ENCODE results near the gene HAND1.

The HAND1 gene

GRCh38 chr5:154460172-154460571, 17.9 kb downstream of the HAND1 start:
- DNase-seq (ENCODE audit: low read depth), result no peak
- TF ChIP-seq CTCF (IDR thresholded peaks at IDR 0.05; ENCODE audit: low read length, missing control alignments), result no peak
- H3K4me3 ChIP-seq (replicated peaks; ENCODE audit: low read depth, low read length), result no peak overlapping the region

DNA sequence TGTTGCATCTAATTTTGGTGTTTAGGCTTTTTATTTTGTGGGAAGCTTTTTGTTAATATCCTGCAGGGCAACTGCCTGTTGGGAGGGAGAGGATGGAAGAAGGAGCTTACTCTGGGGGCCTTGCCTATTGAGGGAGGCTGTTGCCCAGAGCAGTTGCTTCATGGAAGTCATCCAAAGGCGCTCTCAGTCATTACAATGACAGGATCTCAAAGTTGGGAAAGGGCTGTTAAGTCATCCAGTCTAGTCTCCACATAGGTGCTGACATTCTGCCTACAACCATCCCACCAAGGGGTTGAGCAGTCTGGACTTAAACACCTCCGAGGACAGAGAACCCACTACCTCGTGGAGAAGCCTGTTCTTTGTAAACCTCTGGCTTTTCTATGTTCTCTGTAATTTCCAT, 19.0 kb downstream of the HAND1 start:
- TF ChIP-seq CTCF (IDR thresholded peaks at IDR 0.05; ENCODE audit: low read length, missing control alignments), result no peak
- no peak overlapping the region for H3K4me3 ChIP-seq (replicated peaks; ENCODE audit: low read depth, low read length)
- DNase-seq (ENCODE audit: low read depth), result peak; percentile 47

- DNase-seq (ENCODE audit: low read depth), result no peak
- no peak overlapping the region for H3K4me3 ChIP-seq (replicated peaks; ENCODE audit: low read depth, low read length)
- TF ChIP-seq CTCF (IDR thresholded peaks at IDR 0.05; ENCODE audit: low read length, missing control alignments), result no peak
These were observed 21.5 kb downstream of the HAND1 start for GRCh38 chr5:154456540-154456939.

DNA sequence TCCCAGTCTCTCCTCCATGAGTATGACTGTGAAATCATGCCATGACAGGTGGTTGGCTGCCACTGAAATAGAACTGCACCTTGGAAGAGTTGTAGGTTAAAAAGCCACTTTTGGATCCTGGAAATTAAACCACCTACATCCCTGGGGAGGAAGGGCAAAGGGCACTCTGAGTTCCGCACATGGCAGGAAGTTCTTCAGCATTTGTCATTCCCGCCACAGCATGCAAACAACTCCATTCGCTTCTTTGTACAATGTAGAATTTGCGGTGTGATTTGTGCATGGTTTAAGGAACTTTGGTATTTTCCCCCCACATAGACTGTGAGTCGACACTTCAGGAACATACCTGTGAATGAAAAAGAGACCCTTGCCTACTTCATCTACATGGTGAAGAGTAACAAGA, 22.4 kb downstream of the HAND1 start:
- TF ChIP-seq CTCF (IDR thresholded peaks at IDR 0.05; ENCODE audit: low read length, missing control alignments), result no peak
- no peak overlapping the region for H3K4me3 ChIP-seq (replicated peaks; ENCODE audit: low read depth, low read length)
- DNase-seq (ENCODE audit: low read depth), result no peak

DNA sequence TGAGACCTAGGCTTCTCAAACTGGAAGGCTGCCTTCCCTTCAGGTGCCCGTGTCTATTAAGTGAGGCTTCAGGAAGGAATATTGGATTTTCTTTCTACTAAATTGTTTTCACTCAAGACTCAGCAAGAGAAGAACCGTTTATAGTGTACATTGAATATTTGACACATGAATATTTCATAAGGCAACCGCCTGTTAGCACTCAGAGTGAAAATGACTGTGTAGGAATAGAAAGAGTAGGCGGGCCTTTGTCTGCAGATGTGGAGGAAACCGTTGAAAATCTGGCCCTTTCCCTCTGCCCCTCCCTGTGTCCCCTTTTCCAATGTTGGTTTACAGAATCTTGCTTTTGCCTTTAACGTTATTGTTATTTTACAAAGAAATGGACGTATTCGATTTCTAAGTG, 26.1 kb downstream of the HAND1 start:
- no peak for TF ChIP-seq CTCF (IDR thresholded peaks at IDR 0.05; ENCODE audit: low read length, missing control alignments)
- DNase-seq (ENCODE audit: low read depth), result no peak
- no peak overlapping the region for H3K4me3 ChIP-seq (replicated peaks; ENCODE audit: low read depth, low read length)

DNA sequence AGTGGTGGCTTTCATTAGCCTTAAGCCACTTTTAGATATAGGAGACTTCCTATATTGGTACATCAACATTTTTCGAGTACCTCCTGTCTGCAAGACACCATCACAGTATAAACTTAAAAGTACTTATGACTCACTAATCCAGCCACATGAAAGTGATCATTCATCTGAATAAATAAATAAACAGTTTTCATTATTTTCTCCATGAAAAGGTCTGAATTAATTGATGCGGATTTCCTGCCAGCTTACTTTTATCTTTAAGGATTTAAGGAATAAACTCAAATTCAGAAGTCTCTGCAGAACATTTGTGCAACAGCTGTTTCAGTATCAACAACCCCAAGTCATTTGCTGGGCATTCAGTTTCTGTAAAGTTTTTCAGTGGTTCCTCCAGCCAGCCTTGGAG, 28.2 kb downstream of the HAND1 start:
- no peak for DNase-seq (ENCODE audit: low read depth)
- H3K4me3 ChIP-seq (replicated peaks; ENCODE audit: low read depth, low read length), result no peak overlapping the region
- TF ChIP-seq CTCF (IDR thresholded peaks at IDR 0.05; ENCODE audit: low read length, missing control alignments), result no peak

DNA sequence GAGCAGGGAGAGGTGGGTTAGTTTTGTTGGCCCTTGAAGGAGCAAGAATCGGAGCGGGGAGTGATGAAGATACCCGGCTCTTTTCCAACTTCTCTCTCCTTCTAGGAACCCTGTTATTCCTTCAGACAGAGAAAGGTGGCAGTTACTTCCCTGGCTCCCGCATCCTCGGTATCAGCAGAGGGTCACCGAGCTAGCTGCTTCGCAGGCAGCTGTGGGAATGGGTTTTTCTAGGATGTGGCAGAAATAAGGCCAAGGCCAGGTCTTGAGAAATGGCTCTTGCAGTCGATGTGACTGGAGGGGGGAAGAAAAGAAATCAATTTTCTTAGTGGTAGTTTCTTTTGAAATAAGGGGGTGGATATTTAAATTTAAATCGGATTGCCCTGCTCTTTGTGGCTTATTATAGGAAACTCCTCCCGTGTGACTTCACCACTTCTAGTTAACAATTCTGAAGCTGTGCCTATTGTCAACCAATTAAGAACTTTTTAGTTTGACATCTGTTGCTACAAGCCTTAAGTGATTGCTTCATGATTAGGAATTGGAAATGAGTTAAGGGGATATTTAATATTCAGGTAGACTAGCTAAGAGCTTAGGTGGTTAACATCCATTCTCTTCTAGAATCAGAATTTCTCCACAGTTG, 30.8 kb downstream of the HAND1 start:
- DNase-seq (ENCODE audit: low read depth), result no peak
- TF ChIP-seq CTCF (IDR thresholded peaks at IDR 0.05; ENCODE audit: low read length, missing control alignments), result no peak

More for the DNA sequence above, 30.8 kb downstream of the HAND1 start:
- peak overlapping the region; percentile 98 for H3K4me3 ChIP-seq (replicated peaks; ENCODE audit: low read depth, low read length)
